Body of pancreas (tissue), 4 donors: ENCODE data around the gene RPP40.

Experiments
- CTCF ChIP-seq, 7 experiments: fragments of 450-650 bp in 4 of 7; fragments of 200-600 bp in 3 of 7; sonication (generic) in 3 of 7; IDR thresholded peaks; one replicate each; pipeline ENCODE4 v1.5.1; 2016 to 2019; ENCODE audit warnings: antibody characterized with exemption in 7 of 7
- POLR2A ChIP-seq, 3 donors: fragments of 450-650 bp; IDR thresholded peaks; one replicate each; pipeline ENCODE4 v1.6.1; 2016; ENCODE audit warnings: antibody characterized with exemption in 3 of 3, mild to moderate bottlenecking in 2 of 3

- TF ChIP-seq CTCF (IDR thresholded peaks at IDR 0.05) = no peak
- no peak for TF ChIP-seq POLR2A (IDR thresholded peaks at IDR 0.05)
These were observed 34.1 kb downstream of the RPP40 start for GRCh38 chr6:4969609-4970285.
